ENCODE measurements around the gene RPRM.
"Not testable (repeated sequence)": the region's sequence is repeated elsewhere in the genome, so short reads cannot be mapped to it uniquely, and the experiment has no call there.

RPRM gene

GRCh38 chr2:153461453-153461852 is 17.1 kb downstream of the RPRM start:
- H3K4me3 ChIP-seq (ENCODE audit: low read depth, low read length) = no peak overlapping the region
- TF ChIP-seq, protein P1, sequence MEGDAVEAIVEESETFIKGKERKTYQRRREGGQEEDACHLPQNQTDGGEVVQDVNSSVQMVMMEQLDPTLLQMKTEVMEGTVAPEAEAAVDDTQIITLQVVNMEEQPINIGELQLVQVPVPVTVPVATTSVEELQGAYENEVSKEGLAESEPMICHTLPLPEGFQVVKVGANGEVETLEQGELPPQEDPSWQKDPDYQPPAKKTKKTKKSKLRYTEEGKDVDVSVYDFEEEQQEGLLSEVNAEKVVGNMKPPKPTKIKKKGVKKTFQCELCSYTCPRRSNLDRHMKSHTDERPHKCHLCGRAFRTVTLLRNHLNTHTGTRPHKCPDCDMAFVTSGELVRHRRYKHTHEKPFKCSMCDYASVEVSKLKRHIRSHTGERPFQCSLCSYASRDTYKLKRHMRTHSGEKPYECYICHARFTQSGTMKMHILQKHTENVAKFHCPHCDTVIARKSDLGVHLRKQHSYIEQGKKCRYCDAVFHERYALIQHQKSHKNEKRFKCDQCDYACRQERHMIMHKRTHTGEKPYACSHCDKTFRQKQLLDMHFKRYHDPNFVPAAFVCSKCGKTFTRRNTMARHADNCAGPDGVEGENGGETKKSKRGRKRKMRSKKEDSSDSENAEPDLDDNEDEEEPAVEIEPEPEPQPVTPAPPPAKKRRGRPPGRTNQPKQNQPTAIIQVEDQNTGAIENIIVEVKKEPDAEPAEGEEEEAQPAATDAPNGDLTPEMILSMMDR (IDR thresholded peaks at IDR 0.05; ENCODE audit: borderline replicate concordance, insufficient read depth, low read depth, low read length) = no peak

DNA sequence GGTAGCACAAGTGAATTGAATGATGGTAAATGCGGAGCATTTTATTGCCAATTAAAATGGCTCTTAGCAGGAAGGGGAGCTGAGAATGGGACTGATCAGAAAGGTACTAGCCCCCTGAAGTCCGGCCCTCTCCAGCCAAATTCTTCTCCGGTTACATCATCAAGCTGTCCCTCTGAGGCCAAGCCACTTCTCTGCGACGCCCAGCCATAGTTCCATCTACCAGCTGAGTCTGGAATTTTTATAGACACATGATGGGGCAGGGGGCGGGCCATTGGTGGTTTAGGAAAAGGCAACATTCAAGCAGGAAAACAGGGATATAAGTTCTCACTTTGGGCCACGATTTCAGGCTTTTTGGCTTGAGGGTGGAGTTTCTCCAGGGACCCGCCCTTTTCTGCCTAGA is 22.7 kb downstream of the RPRM start:
- TF ChIP-seq, protein P1 (IDR thresholded peaks at IDR 0.05; ENCODE audit: borderline replicate concordance, insufficient read depth, low read depth, low read length) = no peak

GRCh38 chr2:153455403-153455802 is 23.2 kb downstream of the RPRM start:
- no peak overlapping the region for H3K4me3 ChIP-seq (ENCODE audit: low read depth, low read length)
- TF ChIP-seq, protein P1 (IDR thresholded peaks at IDR 0.05; ENCODE audit: borderline replicate concordance, insufficient read depth, low read depth, low read length) = no peak

More for the DNA sequence above, 22.7 kb downstream of the RPRM start:
- H3K4me3 ChIP-seq (ENCODE audit: low read depth, low read length) = no peak overlapping the region

DNA sequence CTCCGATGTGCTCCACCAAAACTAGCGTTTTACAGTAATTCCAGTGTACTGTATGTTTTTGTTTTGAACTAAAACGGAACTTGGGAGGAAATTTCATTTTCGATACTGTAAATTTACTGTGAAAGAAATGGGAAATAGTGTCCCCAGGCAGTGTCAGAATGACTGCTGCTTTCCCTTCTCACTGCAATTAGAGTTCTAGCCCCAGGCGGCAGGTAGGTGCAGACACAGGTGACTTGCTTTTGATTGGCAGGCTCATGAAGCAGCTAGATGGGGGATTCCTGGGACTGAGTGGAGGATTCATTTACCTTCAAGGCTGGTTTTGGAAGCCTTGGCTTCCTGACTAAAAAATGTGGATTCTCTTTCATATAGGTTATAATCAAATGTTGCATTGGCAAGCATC is 27.0 kb downstream of the RPRM start:
- no peak overlapping the region for H3K4me3 ChIP-seq (ENCODE audit: low read depth, low read length)
- TF ChIP-seq, protein P1 (IDR thresholded peaks at IDR 0.05; ENCODE audit: borderline replicate concordance, insufficient read depth, low read depth, low read length) = no peak

GRCh38 chr2:153443106-153443505 is 35.5 kb downstream of the RPRM start:
- TF ChIP-seq, protein P1 (IDR thresholded peaks at IDR 0.05; ENCODE audit: borderline replicate concordance, insufficient read depth, low read depth, low read length) = no peak
- no peak overlapping the region for H3K4me3 ChIP-seq (ENCODE audit: low read depth, low read length)

DNA sequence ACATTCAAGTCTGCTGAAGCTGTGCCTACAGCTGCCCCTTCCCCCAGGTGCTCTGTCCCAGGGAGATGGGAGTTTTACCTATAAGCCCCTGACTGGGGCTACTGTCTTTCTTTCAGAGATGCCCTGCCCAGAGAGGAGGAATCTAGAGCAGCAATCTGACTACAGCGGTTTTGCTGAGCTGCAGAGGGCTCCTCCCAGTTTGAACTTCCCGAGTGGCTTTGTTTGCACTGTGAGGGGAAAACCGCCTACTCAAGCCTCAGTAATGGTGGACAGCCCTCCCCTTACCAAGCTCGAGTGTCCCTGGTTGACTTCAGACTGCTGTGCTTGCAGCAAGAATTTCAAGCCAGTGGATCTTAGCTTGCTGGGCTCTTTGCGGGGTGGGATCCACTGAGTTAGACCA is 35.9 kb downstream of the RPRM start:
- not testable (repeated sequence) for H3K4me3 ChIP-seq (ENCODE audit: low read depth, low read length)

- not testable (repeated sequence) for H3K4me3 ChIP-seq (ENCODE audit: low read depth, low read length)
Observed at GRCh38 chr2:153440090-153440489, 38.5 kb downstream of the RPRM start.

DNA sequence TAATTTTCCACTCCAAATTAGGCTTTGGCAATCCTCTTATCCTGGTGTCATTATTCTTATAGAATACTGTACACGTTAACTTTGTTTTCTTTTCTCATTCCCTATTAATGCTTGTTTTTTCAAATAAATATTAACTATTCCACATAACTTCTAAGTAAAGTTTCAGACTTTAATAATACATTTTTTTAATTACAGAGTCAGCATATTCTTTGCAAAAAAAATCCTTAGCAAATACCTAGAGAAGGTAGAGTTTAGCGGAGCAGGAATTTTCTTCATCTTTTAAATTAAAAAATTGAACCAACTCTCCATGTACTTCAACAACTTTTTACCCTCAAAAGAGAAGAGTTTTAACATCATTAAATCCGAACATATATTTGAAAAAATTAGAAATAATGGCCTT is 45.2 kb downstream of the RPRM start:
- TF ChIP-seq, protein P1 (IDR thresholded peaks at IDR 0.05; ENCODE audit: borderline replicate concordance, insufficient read depth, low read depth, low read length) = no peak
- no peak overlapping the region for H3K4me3 ChIP-seq (ENCODE audit: low read depth, low read length)
